Stimulated activated naive CD4-positive, alpha-beta T cell treated with Interleukin-2 at 50 U/mL for 16 hours (primary cell): Measurements from ENCODE around the gene KRTAP13-4.

ENCODE experiments used
- DNase-seq: peaks from one replicate; lab custom pipeline; 2025; lab: John Stamatoyannopoulos, UW

The KRTAP13-4 gene, protein sequence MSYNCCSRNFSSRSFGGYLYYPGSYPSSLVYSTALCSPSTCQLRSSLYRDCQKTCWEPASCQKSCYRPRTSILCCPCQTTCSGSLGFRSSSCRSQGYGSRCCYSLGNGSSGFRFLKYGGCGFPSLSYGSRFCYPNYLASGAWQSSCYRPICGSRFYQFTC

DNA sequence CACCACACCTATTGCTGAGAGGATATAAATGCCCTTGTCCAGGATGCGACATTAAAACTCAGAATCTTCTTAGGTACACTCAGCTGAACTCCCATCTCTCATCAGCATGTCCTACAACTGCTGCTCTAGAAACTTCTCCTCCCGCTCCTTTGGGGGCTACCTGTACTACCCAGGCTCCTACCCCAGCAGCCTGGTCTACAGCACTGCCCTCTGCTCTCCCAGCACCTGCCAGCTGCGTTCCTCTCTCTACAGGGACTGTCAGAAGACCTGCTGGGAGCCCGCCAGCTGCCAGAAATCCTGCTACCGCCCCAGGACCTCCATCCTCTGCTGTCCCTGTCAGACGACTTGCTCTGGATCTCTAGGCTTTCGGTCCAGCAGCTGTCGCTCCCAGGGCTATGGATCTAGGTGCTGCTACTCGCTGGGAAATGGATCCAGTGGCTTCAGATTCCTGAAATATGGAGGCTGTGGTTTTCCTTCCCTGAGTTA, at the start of gene KRTAP13-4:
TSS of gene KRTAP13-4 (plus strand) at position 51 of the 486 bp plus-strand sequence. CDS start at position 107, 56 bp downstream.
- no peak for DNase-seq

DNA sequence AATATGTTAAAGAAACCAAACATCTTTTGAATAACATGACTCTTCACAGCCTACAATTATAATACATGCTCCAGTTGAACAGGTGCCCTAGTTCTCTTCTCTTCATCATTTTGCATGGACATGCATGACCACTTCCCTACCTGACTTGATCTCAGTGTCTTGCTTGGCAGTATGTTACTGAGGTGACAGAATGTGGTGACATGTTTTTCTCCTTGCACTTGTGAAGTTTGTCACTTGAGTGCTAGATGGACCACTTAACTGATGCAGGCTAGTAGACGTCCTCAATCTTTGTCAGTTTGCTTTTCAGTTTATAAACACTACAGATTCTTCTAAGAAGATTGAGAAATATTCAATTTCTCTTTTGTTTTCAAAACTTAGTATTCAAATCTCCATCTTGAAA, 47.8 kb upstream of the KRTAP13-4 start:
- DNase-seq: no peak

DNA sequence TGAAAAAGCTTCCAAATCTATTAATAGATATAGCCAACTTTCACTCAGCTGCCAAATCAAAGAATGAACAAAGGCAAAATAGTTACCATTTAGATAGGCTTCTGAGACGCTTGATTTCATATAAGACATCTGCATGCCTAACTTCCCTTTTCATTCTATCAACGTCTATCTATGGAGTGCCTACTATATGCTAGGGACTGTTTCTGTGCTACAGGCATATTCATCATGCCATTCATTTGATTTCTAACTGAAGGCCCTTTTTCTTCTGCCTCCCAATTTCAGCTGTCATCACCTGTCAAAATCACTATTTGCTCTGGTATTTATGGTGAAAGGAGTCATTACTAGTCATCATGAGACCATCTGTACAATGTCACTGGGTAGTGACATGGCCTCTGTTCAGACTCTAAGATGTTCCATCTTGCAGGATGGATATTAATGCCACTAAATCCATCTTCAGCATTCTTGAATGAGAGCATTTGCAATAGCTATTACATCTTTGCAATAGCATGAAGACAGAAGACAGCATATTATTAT, 38.5 kb upstream of the KRTAP13-4 start:
- no peak for DNase-seq

DNA sequence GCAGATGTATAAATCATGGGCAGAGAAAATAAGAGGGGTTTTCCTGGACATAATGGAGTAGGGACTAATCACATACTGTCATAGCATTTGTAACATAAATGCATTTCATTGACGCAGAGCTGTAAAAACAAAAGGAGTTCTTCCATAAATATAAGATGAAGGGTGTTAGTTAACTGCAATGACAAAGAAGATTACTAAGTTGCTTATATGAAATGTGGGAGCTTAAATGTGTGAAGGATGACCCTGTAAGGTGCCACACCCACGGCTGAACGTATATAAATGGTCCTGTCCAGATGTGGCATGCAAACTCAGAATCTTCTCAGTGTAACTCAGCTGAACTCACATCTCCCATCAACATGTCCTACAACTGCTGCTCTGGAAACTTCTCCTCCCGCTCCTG, 34.3 kb upstream of the KRTAP13-4 start, which contains the start of gene KRTAP13-1:
TSS of gene KRTAP13-1 (plus strand) at position 301 of the 400 bp plus-strand sequence. CDS start at position 357, 56 bp downstream.
- no peak for DNase-seq

DNA sequence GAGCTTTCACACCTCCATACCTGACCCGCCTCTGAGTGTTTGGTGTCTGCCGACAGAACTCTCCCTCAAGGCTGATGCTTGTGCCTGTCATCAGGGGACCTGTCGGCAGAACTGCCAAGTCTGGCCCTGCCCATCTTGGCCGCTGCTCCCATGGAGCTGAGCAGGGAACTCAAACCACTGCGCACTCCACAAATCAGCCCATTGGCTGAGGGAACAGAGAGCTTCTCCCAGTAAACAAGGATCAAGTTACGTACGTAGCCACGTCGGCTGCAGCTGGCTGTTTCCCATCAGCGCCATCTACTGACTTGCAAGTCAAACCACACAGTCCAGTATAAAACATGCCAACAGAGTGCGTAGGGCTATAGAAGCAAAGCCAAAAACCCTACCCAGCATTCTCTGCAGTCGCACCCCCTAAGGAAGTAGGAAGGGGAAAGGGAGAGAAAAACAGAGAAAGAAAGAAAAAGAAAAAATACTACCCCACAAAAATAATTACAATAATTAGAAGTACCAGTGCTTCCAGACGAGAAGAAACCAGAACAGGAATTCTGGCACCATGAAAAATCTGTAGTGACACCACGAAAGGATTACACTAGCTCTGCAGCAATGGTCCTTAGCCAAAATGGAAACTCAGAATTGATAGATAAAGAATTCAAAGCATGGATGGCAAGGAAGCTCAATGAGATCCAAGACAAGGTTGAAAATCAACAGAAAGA, 21.1 kb upstream of the KRTAP13-4 start:
- no peak for DNase-seq

DNA sequence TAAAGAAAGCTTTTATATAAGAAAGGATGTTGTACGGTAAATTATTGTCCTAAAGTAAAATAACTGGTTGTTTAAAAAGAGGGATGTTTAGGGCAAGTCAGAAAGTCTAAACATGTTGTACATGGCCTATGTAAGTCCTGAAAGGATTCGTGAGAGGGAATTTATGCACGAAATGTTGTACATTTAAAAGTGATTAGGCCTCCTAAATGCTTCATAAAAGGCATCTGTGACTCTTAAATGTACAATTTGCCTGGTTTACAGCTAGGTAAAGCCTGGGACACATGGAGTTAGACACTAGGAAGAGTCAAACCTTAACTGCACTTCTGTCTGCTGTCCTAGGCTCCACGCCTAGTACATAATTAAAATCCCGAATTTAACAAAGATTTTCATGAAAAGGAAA, 14.0 kb upstream of the KRTAP13-4 start:
- no peak for DNase-seq

DNA sequence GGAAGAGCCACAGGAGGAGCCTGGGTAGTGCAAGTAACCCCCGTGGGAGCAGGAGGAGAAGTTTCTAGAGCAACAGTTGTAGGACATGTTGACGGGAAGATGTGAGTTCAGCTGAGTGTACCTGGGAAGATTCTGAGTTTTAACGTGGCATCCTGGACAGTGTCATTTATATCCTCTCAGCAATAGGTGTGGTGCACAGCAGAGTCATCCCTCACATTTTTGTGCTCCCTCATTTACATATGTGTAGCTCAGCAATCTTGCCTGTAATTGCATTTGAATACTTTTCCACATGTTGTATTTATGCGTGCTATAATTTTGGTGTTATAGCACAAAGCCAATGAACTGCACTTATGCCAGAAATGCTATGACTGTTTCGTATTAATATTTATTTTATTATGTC, 4.2 kb upstream of the KRTAP13-4 start, which contains the start of gene KRTAP13-3:
TSS of gene KRTAP13-3 (minus strand) at position 101 of the 400 bp plus-strand sequence. CDS start at position 87, 14 bp downstream.
- no peak for DNase-seq

DNA sequence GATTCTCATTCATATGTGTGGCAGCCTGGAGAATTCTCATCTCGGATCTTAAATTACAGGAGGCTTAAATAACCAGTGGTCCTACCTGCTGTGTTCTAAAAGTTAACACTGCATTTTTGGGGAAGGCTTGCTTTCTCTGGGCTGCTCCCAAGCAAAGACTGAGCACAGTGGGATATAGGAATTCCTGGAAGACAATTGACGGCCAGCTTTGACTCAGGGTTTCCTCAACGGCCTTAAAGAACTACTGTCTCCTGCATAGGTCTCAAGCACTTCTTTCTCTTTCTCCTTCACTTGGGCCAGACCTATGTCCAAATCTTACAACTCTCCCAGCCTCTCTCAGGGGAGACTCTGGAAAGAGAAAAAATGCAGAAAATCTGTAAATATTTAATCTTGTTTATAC, 3.3 kb upstream of the KRTAP13-4 start:
- no peak for DNase-seq

DNA sequence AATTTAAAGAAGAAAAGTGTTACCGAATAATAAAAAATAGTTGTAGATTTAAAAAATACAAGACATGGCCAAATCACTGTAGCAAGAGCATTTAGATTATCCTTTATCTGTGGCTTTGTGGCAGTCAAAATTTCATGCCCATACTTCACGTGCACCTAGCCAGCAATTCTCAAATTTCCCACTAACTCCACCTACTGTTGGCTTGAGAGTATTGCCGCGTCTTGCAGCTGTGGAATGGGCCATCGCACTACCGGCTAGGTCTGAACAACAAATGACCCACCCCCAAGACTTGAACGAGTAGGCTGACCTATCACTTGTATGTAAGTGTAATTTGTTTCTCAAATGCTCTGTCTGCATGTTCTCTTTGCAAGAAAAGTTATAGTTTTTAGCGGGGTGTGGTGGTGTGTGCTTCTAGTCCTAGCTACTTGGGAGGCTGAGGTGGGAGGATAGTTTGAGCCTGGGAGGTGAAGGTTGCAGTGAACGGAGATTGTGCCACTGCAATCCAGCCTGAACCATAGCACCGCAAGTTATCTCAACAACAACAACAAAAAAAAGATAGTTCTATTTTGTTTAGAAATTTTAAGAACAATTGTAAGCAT, 4.1 kb downstream of the KRTAP13-4 start:
- no peak for DNase-seq

DNA sequence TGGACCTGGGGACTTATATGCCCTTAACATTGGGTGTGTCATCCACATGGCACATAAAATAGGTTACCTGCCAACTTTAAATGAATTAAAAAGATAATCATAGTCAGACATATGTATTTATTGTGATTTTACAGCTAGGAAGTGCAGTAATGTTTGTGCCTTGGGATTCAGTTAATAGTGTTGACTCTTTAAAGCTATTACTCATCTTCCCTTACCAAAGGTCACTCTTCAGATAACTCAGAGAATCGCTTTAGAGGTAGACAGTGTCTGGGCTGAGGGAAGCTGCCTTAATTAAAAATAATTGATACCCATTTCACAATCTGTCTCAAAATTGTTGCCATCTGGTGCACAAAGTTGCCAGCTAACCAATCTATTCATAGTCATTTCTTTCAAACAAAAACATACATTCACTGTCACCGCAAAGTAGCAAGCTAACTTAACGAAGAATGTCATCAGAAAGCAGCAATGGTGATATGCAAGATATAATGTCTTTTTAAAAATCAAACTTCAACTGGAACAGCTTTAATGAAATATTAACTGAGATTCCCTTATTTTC, 7.1 kb downstream of the KRTAP13-4 start:
- DNase-seq: no peak

DNA sequence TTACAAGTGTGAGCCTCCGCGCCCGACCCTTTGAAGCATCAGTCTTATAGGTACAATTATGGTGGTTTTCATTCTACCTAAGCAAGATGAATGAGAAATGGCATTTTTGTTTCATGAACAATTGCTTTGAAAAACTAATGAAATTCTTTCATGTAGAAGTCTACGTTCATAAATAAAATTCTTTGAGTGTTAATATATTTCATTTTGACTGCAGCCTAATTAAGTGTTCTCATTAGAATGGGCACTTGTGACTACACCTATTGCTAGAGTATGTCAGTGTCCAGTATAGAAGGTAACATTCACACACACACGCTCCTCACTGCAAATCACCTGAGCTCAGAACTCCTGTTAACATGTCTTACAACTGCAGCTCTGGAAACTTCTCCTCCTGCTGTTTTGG, 10.0 kb downstream of the KRTAP13-4 start, which contains the start of gene KRTAP15-1:
TSS of gene KRTAP15-1 (plus strand) at position 301 of the 400 bp plus-strand sequence. CDS start at position 354, 53 bp downstream.
- no peak for DNase-seq

DNA sequence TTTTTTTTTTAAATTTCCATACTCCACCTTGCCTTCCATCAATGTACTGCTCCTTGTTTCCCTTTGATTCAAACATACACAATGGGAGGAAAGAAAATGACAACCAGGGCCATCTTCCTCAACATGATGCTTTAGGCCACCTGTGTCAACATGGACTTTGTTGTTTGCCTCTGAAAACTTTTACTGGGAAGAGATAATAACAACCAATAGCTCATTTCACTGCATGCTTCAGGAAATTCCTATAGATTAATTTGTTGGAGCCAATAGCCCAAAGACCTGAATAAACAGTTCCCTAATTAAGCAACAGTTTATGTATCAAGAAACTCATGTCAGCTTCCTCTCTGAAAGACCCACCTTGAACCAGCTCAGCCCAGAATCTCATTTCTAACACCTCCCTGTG, 13.2 kb downstream of the KRTAP13-4 start:
- no peak for DNase-seq

DNA sequence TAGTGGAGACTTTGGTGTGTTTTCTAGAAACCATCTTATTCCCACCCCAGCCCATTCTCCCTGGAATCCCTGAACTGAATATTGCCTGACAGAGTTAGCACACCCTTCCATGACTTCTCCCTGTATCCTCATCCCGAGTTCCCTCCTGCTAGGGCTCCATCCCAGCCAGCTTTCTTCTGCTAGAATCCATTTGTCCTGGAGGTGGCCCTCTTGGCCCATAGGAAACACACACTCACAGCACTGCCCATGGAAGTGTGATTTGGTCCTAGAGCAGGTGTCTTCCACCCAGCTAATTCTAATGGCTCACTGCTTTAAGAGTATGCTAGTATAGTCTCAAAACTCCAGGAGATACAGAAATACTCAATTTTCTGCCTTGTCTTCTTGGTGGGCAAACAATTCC, 14.2 kb downstream of the KRTAP13-4 start:
- DNase-seq: no peak

DNA sequence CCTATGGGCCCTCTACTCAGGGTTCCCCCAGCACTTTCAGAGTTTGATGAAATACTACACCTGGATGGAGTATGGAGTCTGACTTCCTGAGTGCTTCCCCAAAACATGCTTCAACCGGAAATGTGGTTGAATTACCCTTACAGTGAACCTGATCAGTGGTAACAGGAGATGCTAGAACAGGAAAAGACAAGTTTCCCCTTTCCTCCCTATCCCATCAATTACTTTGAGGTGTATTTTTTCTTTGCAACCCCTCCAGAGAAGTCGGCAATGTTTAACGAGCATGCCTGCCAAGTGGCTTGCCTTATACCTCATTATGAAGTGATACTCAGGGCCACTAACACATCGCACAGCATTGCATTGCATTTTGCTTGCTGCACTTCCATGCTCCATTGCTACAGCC, 17.0 kb downstream of the KRTAP13-4 start:
- DNase-seq: no peak

DNA sequence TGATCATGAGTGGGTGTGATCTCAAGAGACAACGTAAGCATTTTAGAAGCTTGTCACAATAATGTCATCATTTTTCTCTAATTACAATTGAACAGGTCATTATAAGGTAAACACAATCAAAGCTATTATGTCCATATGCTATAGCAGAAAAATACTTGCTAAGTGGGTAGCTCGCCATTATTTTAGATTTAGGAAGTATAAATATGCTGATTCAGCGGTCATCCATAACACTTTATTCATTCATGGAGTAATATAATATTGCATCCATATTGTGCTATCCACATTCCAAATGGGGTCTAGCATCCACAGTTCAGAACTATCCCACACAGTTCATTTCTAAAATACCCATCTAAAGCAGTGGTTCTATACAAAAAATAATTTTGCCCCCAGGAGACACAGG, 18.5 kb downstream of the KRTAP13-4 start:
- no peak for DNase-seq

DNA sequence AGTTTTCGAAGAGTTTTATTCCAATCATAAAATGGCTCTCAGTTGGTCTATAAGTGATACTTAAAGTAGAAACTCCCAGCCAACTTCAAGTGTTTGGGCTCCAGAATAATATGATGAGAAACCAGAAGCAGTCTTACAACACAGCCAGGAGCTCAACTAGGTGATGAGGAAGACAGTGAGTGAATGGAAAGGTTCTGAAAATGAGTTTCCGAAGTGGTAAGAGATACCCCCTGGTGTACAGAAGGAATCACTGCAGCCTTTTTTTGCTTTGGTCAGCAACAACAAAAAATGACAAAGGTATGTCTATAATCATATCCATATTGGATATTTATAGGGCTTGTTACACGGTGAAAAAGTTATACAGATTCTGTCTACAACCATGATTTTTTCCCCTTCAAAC, 33.7 kb downstream of the KRTAP13-4 start:
- no peak for DNase-seq

DNA sequence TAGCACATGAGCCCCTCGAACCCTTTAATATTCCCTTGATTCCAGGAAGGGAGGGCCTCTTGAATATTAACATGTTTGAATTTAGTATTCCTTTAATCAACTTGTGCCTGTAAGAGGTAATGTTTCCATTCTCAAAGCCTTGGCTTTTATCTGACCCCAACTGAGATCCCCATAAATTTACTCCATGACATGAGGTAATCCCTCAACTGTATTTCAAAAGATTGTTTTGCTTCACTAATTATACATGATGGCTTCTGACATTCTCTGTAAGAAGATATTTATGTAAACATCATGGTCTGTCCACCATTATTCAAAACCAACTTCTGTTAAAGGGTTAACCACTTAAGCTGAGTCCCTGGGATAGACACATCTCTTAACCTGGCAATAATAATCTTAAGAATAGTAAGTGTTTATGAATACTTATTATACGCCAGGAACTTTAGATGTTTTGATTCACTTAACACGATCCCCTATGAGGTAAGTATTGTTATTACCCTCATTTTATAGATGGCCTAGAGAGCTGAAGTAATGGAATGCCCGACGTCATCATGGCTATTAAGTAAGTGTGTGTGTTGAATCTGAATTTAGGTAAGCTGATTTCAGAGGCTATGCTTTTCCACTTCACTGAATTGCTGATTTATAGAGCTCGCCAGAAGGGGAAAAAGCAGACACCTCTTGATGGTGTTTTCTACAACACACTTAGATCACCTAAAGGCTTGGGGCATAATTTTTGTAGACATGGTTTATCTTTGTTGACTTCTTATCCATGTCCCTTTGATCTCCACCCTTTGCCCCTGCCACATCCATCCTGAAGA, 39.1 kb downstream of the KRTAP13-4 start:
- no peak for DNase-seq

DNA sequence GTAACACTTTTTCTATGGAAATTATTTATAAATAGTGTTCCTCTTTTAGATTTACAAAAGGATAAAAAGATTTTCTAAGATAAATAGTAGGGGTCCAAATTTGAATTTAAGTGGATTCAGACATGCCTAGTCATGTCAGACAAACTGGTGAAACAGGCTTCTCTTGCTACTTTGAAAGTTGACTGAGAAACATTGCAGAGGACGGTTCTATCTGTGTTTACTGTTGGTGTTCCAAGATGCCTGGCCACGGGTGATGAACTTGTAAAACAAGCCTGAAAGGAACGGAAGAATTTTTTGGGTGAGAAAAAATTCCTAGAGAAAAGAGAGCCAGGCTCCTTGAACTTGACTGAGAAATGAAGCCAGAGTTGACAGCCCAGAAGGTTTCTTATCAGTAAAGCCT, 48.0 kb downstream of the KRTAP13-4 start:
- DNase-seq: no peak

DNA sequence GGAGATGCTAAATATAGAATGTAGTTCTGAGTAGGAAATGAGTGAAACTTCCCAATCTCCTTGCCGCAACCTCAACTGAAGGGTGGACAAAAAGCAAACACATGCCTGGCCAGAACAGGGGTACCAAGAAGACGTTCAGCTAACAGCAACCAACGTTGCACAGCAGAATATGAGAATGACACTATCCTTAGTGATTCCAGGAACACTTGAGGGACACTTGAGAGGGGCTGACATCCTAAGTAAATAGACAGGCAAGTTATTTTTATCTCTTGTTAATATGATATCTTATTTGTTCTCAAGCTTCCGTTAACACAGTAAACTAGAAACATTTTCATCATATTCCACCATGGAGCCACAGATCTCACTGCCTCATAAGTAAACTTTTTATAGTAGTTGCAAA, 49.2 kb downstream of the KRTAP13-4 start:
- DNase-seq: no peak

DNA sequence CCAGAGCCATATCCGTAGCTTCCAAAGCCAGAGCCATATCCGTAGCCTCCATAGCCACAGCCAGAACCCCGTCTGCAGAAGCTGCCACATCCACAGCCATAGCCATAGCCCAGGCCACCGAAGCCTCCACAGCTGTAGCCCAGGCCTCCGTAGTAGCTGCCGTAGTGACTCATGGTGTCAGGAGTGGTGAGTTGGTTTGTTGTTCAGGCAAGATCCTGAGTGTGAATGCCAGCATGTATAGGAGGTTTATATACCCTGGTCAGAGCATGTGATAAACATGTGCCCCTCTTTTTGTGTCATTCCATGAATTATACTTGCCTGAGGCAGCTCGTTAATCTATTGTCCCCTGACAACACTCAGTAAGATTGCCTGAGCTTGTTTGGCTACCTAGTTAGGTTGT, 50.1 kb downstream of the KRTAP13-4 start, which contains the start of gene KRTAP19-1:
TSS of gene KRTAP19-1 (minus strand) at position 223 of the 400 bp plus-strand sequence. CDS start at position 173, 50 bp downstream.
- DNase-seq: no peak
